Measurements from ENCODE around the gene MLN.

DNA sequence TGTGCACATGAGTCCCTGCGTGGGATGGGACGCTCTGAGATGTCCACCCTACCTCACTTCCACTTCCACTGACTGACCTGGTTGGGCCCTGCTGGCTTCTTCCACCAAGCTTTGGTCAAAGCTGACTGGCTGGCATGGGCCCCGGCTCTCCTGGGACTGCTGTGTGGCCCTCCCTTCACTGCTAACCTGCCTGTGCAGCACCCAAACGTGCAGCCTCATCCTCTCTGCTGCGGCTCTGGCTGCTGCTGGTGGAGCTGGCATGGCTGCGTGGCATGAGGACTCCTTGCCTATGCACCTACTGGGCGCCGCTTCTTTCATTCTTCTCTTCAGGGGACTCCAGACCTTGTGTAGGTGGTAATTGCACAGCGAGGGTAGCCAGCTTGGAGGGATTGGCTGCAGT is 38.4 kb downstream of the MLN start:
- no peak for TF ChIP-seq POLR2AphosphoS5 (IDR thresholded peaks at IDR 0.05; ENCODE audit: low read depth, low read length)
- TF ChIP-seq, protein P1, sequence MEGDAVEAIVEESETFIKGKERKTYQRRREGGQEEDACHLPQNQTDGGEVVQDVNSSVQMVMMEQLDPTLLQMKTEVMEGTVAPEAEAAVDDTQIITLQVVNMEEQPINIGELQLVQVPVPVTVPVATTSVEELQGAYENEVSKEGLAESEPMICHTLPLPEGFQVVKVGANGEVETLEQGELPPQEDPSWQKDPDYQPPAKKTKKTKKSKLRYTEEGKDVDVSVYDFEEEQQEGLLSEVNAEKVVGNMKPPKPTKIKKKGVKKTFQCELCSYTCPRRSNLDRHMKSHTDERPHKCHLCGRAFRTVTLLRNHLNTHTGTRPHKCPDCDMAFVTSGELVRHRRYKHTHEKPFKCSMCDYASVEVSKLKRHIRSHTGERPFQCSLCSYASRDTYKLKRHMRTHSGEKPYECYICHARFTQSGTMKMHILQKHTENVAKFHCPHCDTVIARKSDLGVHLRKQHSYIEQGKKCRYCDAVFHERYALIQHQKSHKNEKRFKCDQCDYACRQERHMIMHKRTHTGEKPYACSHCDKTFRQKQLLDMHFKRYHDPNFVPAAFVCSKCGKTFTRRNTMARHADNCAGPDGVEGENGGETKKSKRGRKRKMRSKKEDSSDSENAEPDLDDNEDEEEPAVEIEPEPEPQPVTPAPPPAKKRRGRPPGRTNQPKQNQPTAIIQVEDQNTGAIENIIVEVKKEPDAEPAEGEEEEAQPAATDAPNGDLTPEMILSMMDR (IDR thresholded peaks at IDR 0.05 in 2 of 3, conservative IDR thresholded peaks at IDR 0.05 in 1 of 3; ENCODE audit: borderline replicate concordance in 1 of 3, insufficient read depth in 1 of 3, low read depth in 2 of 3, low read length in 2 of 3) = no peak
